ENCODE results near the gene EYS. TPM values are rescaled to one million over a fixed set of nuclear protein-coding genes. Genes with fewer than 3 reads are reported as not detected.

EYS gene
- total RNA-seq, 1 experiment from 2014 or later: not detected

- Histone ChIP-seq H4K20me1 (ENCODE audit: insufficient read depth) (no peaks in the 10 kb centered on the region), H3K9me3 (ENCODE audit: control insufficient read depth in 1 of 2, insufficient read depth in 1 of 2, low read depth in 1 of 2, low read length in 2 of 2) (peaks cover 12 to 14% of the 10 kb centered on the region in 2 experiments; a peak in 2 of 4 replicates), H3K4me3 (replicated peaks in 1 of 2; ENCODE audit: low read depth in 1 of 2, low read length in 2 of 2) (no peak overlapping the region), H3K4me2 (ENCODE audit: low read length) (no peak overlapping the region), H2AFZ (ENCODE audit: low read depth, low read length, poor library complexity, severe bottlenecking) (no peak overlapping the region), H3K79me2 (ENCODE audit: insufficient read depth, low read length) (no peaks in the 10 kb centered on the region), H3K4me1 (ENCODE audit: control insufficient read depth in 1 of 2, insufficient read depth in 2 of 2, low read length in 2 of 2) (no peaks in the 10 kb centered on the region), H3K27ac (ENCODE audit: low read depth, low read length) (no peak overlapping the region), H3K9ac (ENCODE audit: low read length) (no peak overlapping the region), H3K36me3 (ENCODE audit: control insufficient read depth in 1 of 2, insufficient read depth in 2 of 2, low read length in 2 of 2) (no peaks in the 10 kb centered on the region), H3K9me2 (ENCODE audit: insufficient read depth) (no peaks in the 10 kb centered on the region), H3K27me3 (ENCODE audit: insufficient read depth, low read length) (no peaks in the 10 kb centered on the region)
- no TSS peak for BruUV-seq (replicated peaks)
- no peak for DNase-seq (ENCODE audit: low read depth, low spot score)
- RAD21 ChIA-PET (ENCODE audit: low non-redundant PET in 1 of 2, low total read pairs in 2 of 2, uncharacterized antibody in 2 of 2, unreplicated experiment in 2 of 2): no interaction called here
- TF ChIP-seq CBX3 (IDR thresholded peaks at IDR 0.05; ENCODE audit: low read depth) (no peak), FOSL1 (IDR thresholded peaks at IDR 0.05; ENCODE audit: low read depth) (no peak), SIN3A (IDR thresholded peaks at IDR 0.05; ENCODE audit: low read depth) (no peak), ELF1 (IDR thresholded peaks at IDR 0.05; ENCODE audit: borderline replicate concordance, low read depth) (no peak), SP1 (IDR thresholded peaks at IDR 0.05; ENCODE audit: low read depth) (no peak)
- ATAC-seq: no peak
- CTCF ChIA-PET: no interaction called here
- intact Hi-C loops (cut with micrococcal nuclease): no loop called here
- POLR2A ChIA-PET: no interaction called here
Observed at GRCh38 chr6:65248101-65248610, 458.9 kb downstream of the EYS start.

- Histone ChIP-seq H2AFZ (ENCODE audit: low read depth, low read length, poor library complexity, severe bottlenecking) (no peak overlapping the region), H3K36me3 (ENCODE audit: control insufficient read depth in 1 of 2, insufficient read depth in 2 of 2, low read length in 2 of 2) (no peaks in the 10 kb centered on the region), H3K9me3 (ENCODE audit: control insufficient read depth in 1 of 2, insufficient read depth in 1 of 2, low read depth in 1 of 2, low read length in 2 of 2) (peaks cover 8 to 10% of the 10 kb centered on the region in 2 experiments; a peak in 2 of 4 replicates), H3K79me2 (ENCODE audit: insufficient read depth, low read length) (no peaks in the 10 kb centered on the region), H3K4me3 (replicated peaks in 1 of 2; ENCODE audit: low read depth in 1 of 2, low read length in 2 of 2) (no peak overlapping the region), H3K4me1 (ENCODE audit: control insufficient read depth in 1 of 2, insufficient read depth in 2 of 2, low read length in 2 of 2) (no peaks in the 10 kb centered on the region), H3K4me2 (ENCODE audit: low read length) (no peak overlapping the region), H4K20me1 (ENCODE audit: insufficient read depth) (no peaks in the 10 kb centered on the region), H3K9ac (ENCODE audit: low read length) (no peak overlapping the region), H3K9me2 (ENCODE audit: insufficient read depth) (no peaks in the 10 kb centered on the region), H3K27ac (ENCODE audit: low read depth, low read length) (no peak overlapping the region), H3K27me3 (ENCODE audit: insufficient read depth, low read length) (no peaks in the 10 kb centered on the region)
- intact Hi-C loops (cut with micrococcal nuclease): no loop called here
- POLR2A ChIA-PET: no interaction called here
- ATAC-seq (no peak), DNase-seq (ENCODE audit: low read depth, low spot score) (no peak)
- CTCF ChIA-PET: no interaction called here
- TF ChIP-seq SP1 (IDR thresholded peaks at IDR 0.05; ENCODE audit: low read depth): no peak
- TF ChIP-seq, protein P1, sequence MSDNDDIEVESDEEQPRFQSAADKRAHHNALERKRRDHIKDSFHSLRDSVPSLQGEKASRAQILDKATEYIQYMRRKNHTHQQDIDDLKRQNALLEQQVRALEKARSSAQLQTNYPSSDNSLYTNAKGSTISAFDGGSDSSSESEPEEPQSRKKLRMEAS (IDR thresholded peaks at IDR 0.05): no peak
- TF ChIP-seq EGR1 (IDR thresholded peaks at IDR 0.05; ENCODE audit: low read depth): no peak
- no peak for TF ChIP-seq ZFX (IDR thresholded peaks at IDR 0.05)
- TF ChIP-seq ZNF274 (IDR thresholded peaks at IDR 0.05; ENCODE audit: low read depth, low read length): no peak
- no peak for TF ChIP-seq SIN3A (IDR thresholded peaks at IDR 0.05; ENCODE audit: low read depth)
- TF ChIP-seq, protein P2, sequence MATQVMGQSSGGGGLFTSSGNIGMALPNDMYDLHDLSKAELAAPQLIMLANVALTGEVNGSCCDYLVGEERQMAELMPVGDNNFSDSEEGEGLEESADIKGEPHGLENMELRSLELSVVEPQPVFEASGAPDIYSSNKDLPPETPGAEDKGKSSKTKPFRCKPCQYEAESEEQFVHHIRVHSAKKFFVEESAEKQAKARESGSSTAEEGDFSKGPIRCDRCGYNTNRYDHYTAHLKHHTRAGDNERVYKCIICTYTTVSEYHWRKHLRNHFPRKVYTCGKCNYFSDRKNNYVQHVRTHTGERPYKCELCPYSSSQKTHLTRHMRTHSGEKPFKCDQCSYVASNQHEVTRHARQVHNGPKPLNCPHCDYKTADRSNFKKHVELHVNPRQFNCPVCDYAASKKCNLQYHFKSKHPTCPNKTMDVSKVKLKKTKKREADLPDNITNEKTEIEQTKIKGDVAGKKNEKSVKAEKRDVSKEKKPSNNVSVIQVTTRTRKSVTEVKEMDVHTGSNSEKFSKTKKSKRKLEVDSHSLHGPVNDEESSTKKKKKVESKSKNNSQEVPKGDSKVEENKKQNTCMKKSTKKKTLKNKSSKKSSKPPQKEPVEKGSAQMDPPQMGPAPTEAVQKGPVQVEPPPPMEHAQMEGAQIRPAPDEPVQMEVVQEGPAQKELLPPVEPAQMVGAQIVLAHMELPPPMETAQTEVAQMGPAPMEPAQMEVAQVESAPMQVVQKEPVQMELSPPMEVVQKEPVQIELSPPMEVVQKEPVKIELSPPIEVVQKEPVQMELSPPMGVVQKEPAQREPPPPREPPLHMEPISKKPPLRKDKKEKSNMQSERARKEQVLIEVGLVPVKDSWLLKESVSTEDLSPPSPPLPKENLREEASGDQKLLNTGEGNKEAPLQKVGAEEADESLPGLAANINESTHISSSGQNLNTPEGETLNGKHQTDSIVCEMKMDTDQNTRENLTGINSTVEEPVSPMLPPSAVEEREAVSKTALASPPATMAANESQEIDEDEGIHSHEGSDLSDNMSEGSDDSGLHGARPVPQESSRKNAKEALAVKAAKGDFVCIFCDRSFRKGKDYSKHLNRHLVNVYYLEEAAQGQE (IDR thresholded peaks at IDR 0.05; ENCODE audit: low read depth): no peak
- no TSS peak for BruUV-seq (replicated peaks)
- RAD21 ChIA-PET (ENCODE audit: low non-redundant PET in 1 of 2, low total read pairs in 2 of 2, uncharacterized antibody in 2 of 2, unreplicated experiment in 2 of 2): no interaction called here
Observed at GRCh38 chr6:65231616-65232015, 475.4 kb downstream of the EYS start.
